ENCODE measurements around the gene AIG1.

Gene AIG1

GRCh38 chr6:143179901-143180612, 119.4 kb downstream of the AIG1 start:
- Histone ChIP-seq H3K36me3 (ENCODE audit: control insufficient read depth, insufficient read depth, low read length) (no peaks in the 10 kb centered on the region), H3K4me2 (ENCODE audit: low read length) (no peak overlapping the region), H3K4me1 (no peaks in the 10 kb centered on the region), H3K9me3 (ENCODE audit: control insufficient read depth, low read length) (no peaks in the 10 kb centered on the region), H2AFZ (no peak overlapping the region), H3K4me3 (ENCODE audit: low read depth, low read length) (no peak overlapping the region), H3K9ac (no peak overlapping the region), H3K79me2 (peaks cover 8% of the 10 kb centered on the region), H3K27me3 (ENCODE audit: control insufficient read depth, insufficient read depth, low read length) (no peaks in the 10 kb centered on the region), H3K27ac (no peak overlapping the region)
- TF ChIP-seq CTCF (IDR thresholded peaks at IDR 0.05): no peak

- no peaks in the 10 kb centered on the region for H3K4me1 ChIP-seq
- H3K27me3 ChIP-seq (ENCODE audit: control insufficient read depth, insufficient read depth, low read length): no peaks in the 10 kb centered on the region
- H3K9ac ChIP-seq: no peak overlapping the region
- H3K36me3 ChIP-seq (ENCODE audit: control insufficient read depth, insufficient read depth, low read length): no peaks in the 10 kb centered on the region
- H3K79me2 ChIP-seq: peaks cover 8% of the 10 kb centered on the region
- no peak overlapping the region for H3K4me2 ChIP-seq (ENCODE audit: low read length)
- no peak for TF ChIP-seq CTCF (IDR thresholded peaks at IDR 0.05)
- H3K9me3 ChIP-seq (ENCODE audit: control insufficient read depth, low read length): no peaks in the 10 kb centered on the region
- H2AFZ ChIP-seq: no peak overlapping the region
- no peak overlapping the region for H3K27ac ChIP-seq
- no peak overlapping the region for H3K4me3 ChIP-seq (ENCODE audit: low read depth, low read length)
Observed at GRCh38 chr6:143180826-143181225, 120.1 kb downstream of the AIG1 start.

- no peak overlapping the region for H3K27ac ChIP-seq
- H3K4me2 ChIP-seq (ENCODE audit: low read length): no peak overlapping the region
- no peaks in the 10 kb centered on the region for H3K79me2 ChIP-seq
- H3K9ac ChIP-seq: no peak overlapping the region
- TF ChIP-seq CTCF (IDR thresholded peaks at IDR 0.05): no peak
- no peaks in the 10 kb centered on the region for H3K4me1 ChIP-seq
- H2AFZ ChIP-seq: no peak overlapping the region
- no peak overlapping the region for H3K4me3 ChIP-seq (ENCODE audit: low read depth, low read length)
- H3K36me3 ChIP-seq (ENCODE audit: control insufficient read depth, insufficient read depth, low read length): no peaks in the 10 kb centered on the region
- no peaks in the 10 kb centered on the region for H3K9me3 ChIP-seq (ENCODE audit: control insufficient read depth, low read length)
- H3K27me3 ChIP-seq (ENCODE audit: control insufficient read depth, insufficient read depth, low read length): no peaks in the 10 kb centered on the region
Observed at GRCh38 chr6:143183666-143184065, 123.0 kb downstream of the AIG1 start.

- Histone ChIP-seq H3K36me3 (ENCODE audit: control insufficient read depth, insufficient read depth, low read length) (no peaks in the 10 kb centered on the region), H3K9me3 (ENCODE audit: control insufficient read depth, low read length) (no peaks in the 10 kb centered on the region), H3K4me2 (ENCODE audit: low read length) (no peak overlapping the region), H3K4me3 (ENCODE audit: low read depth, low read length) (no peak overlapping the region), H3K4me1 (no peaks in the 10 kb centered on the region), H2AFZ (no peak overlapping the region), H3K27me3 (ENCODE audit: control insufficient read depth, insufficient read depth, low read length) (no peaks in the 10 kb centered on the region), H3K79me2 (no peaks in the 10 kb centered on the region), H3K9ac (no peak overlapping the region), H3K27ac (no peak overlapping the region)
- TF ChIP-seq CTCF (IDR thresholded peaks at IDR 0.05): no peak
Observed at GRCh38 chr6:143185288-143185687, 124.6 kb downstream of the AIG1 start.

All from parathyroid adenoma (tissue), 2 donors.